Right lobe of liver (tissue), 6 donors: ENCODE data around the gene MRPS16. TPM values are rescaled to one million over a fixed set of nuclear protein-coding genes. Genes with fewer than 3 reads are reported as not detected.
"Not testable (repeated sequence)": the region's sequence is repeated elsewhere in the genome, so short reads cannot be mapped to it uniquely, and the experiment has no call there.

ENCODE experiments used
- ATAC-seq, 4 donors: fragments of 200-7000 bp; cut with Tn5 transposase; one replicate each; pipeline ENCODE4 v1.9.1; 2020; ENCODE audit warnings: mild to moderate bottlenecking in 4 of 4, moderate library complexity in 4 of 4
- DNase-seq, 3 donors: peaks; one replicate each; pipeline ENCODE4 v3.0.0-alpha.2; 2020
- H3K27ac ChIP-seq, 3 donors: fragments of 200-600 bp; one replicate each; pipeline ENCODE4 v1.8.0; 2022
- H3K27me3 ChIP-seq, 2 donors: fragments of 200-600 bp; one replicate each; pipeline ENCODE4 v1.8.0; 2022
- H3K36me3 ChIP-seq, 4 donors: fragments of 200-600 bp; sonication (generic) in 1 of 4; one replicate each; pipeline versions ENCODE4 v1.5.1 to v1.8.0; 2017 to 2022; ENCODE audit warnings: control low read depth in 1 of 4
- H3K4me1 ChIP-seq, 4 donors: fragments of 200-600 bp; sonication (generic) in 1 of 4; one replicate each; pipeline versions ENCODE4 v1.5.1 to v1.8.0; 2017 to 2022; ENCODE audit warnings: control low read depth in 1 of 4
- H3K4me3 ChIP-seq, 3 donors: fragments of 200-600 bp; one replicate each; pipeline ENCODE4 v1.8.0; 2022
- H3K9me3 ChIP-seq, 4 donors: fragments of 200-600 bp; sonication (generic) in 1 of 4; one replicate each; pipeline versions ENCODE4 v1.5.1 to v1.8.0; 2017 to 2022; ENCODE audit warnings: control low read depth in 1 of 4
- POLR2A ChIP-seq: fragments of 450-650 bp; IDR thresholded peaks from one replicate; pipeline ENCODE4 v1.6.1; 2017; ENCODE audit warnings: antibody characterized with exemption, mild to moderate bottlenecking
- WGBS: methylation state at CpG from one replicate; pipeline ENCODE4 v1.1.6; 2018; ENCODE audit warnings: low coverage, low lambda C conversion rate; ENCODE audit not compliant: insufficient coverage; ENCODE audit errors: missing lambda C conversion rate; 5-methylcytosine and 5-hydroxymethylcytosine counted together
- intact Hi-C, 2 donors: fragments of 100-400 bp; cut with DNase I; formaldehyde crosslinking; loops; one replicate each; pipeline versions ENCODE4 v1.11.2 to v1.14.1; 2022
- total RNA-seq, 6 experiments: library from RNA; depleted of rRNA in 2 of 6; stranded (reverse); fragments of >200 nt in 2 of 6; fragmentation: NEBNext Ultra II Directional in 3 of 6; extraction: Animal tissue kit (Norgen Biotek cat#: 25700) in 3 of 6; gene quantifications; one replicate each; pipeline versions ENCODE4 v1.1.0 to v1.2.4, GENCODE V29; 2016 to 2023
- TF ChIP-seq, protein P1 (sequence below), 4 donors: fragments of 200-600 bp in 3 of 4; fragments of 450-650 bp in 1 of 4; IDR thresholded peaks; one replicate each; pipeline versions ENCODE4 v1.5.1 to v1.8.0; 2016 to 2022; ENCODE audit warnings: antibody characterized with exemption in 4 of 4, mild to moderate bottlenecking in 2 of 4
- donor health status: DM: no; HTN: yes; CAD: no.
- donor health status: DM: no; HTN: no; CAD: no.
- donor health status: DM: no; HTN: no; CAD: no.
- donor health status: DM: no; HTN: yes; CAD: no.
- donor health status: DM: no; HTN: yes; CAD: no.

The MRPS16 gene
- total RNA-seq, 6 experiments from 2014 or later, result 40.5 to 58.4 (median 48.6) TPM

DNA sequence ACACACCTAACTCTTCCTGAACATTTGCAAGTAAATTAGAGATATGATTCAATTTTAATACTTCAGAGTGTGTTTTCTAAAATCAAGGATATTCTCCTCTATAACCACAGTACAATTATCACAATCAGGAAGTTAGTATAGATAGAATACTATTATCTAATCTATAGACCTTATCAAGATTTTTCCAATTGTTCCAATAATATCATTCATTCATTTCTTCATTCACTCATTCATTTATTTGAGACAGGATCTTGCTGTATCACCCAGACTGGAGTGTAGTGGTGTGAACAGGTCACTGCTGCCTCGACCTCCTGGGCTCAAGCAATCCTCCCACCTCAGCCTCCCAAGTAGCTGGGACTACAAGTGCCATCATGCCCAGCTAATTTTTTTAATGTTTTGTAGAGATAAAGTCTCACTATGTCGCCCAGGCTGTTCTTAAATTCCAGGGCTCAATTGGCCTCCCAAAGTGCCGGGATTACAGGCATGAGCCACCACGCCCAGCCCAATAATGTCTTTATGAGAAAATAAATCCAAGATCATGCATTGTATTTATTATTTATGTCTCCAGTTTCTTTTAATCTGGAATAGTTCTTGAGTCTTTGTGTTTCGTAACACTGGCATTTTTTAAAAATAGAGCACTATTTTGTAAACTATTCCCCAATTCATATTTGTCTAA is 10.6 kb upstream of the MRPS16 start:
- no peak overlapping the region for H3K27ac ChIP-seq
- TF ChIP-seq, protein P1, sequence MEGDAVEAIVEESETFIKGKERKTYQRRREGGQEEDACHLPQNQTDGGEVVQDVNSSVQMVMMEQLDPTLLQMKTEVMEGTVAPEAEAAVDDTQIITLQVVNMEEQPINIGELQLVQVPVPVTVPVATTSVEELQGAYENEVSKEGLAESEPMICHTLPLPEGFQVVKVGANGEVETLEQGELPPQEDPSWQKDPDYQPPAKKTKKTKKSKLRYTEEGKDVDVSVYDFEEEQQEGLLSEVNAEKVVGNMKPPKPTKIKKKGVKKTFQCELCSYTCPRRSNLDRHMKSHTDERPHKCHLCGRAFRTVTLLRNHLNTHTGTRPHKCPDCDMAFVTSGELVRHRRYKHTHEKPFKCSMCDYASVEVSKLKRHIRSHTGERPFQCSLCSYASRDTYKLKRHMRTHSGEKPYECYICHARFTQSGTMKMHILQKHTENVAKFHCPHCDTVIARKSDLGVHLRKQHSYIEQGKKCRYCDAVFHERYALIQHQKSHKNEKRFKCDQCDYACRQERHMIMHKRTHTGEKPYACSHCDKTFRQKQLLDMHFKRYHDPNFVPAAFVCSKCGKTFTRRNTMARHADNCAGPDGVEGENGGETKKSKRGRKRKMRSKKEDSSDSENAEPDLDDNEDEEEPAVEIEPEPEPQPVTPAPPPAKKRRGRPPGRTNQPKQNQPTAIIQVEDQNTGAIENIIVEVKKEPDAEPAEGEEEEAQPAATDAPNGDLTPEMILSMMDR (IDR thresholded peaks at IDR 0.05), result no peak
- TF ChIP-seq POLR2A, result no peak
- intact Hi-C loops, result no loop called here
- no peaks in the 10 kb centered on the region for H3K4me1 ChIP-seq
- H3K27me3 ChIP-seq, result no peaks in the 10 kb centered on the region
- 75% methylated on average over 5 of the region's 5 CpGs for WGBS
- ATAC-seq (no peak), DNase-seq (no peak)
- H3K36me3 ChIP-seq, result no peaks in the 10 kb centered on the region
- H3K4me3 ChIP-seq, result no peak overlapping the region
- H3K9me3 ChIP-seq, result no peaks in the 10 kb centered on the region

DNA sequence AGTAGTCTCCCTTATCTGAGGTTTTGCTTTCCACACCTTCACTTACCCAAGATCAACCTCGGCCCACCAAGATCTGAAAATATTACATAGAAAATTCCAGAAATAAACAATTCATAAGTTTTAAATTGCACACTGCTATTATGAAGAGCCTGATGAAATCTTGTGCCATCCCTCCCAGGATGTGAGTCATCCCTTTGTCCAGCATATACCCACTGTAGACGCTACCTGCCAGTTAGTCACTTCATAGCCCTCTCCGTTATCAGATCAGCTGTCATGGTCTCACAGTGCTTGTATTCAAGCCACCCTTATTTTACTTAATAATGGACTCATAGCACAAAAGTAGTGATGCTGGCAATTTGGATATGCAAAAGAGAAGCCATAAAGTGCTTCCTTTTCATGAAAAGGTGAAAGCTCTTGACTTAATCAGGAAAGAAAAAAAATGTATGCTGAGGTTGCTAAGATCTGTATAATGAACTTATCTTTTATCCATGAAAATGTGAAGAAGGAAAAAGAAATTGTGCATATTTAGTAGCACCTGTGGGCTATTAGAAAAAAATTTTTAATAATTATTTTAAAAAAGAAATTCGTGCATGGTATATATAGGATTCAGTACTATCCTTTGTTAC is 9.8 kb upstream of the MRPS16 start:
- no peaks in the 10 kb centered on the region for H3K4me1 ChIP-seq
- H3K27me3 ChIP-seq, result no peaks in the 10 kb centered on the region
- no peaks in the 10 kb centered on the region for H3K36me3 ChIP-seq
- ATAC-seq (no peak), DNase-seq (no peak)
- H3K4me3 ChIP-seq, result no peak overlapping the region
- 73% methylated on average over 4 of the region's 4 CpGs for WGBS
- TF ChIP-seq, protein P1 (IDR thresholded peaks at IDR 0.05), result no peak
- no peak for TF ChIP-seq POLR2A
- intact Hi-C loops, result no loop called here
- H3K9me3 ChIP-seq, result no peaks in the 10 kb centered on the region
- no peak overlapping the region for H3K27ac ChIP-seq

DNA sequence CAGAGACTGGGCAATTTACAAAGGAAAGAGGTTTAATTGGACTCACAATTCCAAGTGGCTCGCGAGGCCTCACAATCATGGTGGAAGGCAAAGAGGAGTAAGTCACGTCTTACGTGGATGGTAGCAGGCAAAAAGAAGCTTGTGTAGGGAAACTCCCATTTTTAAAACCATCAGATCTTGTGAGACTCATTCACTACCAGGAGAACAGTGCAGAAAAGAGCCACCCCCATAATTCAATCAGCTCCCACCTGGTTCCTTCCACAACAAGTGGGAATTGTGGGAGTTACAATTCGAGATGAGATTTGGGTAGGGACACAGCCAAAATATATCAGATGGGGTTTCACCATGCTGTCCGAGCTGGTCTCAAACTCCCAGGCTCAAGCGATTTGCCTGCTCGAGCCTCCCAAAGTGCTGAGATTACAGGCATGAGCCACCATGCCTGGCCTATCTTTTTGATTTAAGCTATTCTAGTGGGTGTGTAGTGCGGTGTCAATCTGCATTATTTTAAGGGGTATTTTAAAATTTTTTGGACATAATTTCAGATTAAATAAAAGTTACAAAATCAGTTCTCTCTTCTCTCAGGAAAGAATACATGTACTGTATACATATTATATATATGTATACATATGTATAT is 9.0 kb upstream of the MRPS16 start:
- WGBS, result 91% methylated on average over 9 of the region's 9 CpGs
- TF ChIP-seq, protein P1 (IDR thresholded peaks at IDR 0.05), result no peak
- no peak for TF ChIP-seq POLR2A
- ATAC-seq, result no peak
- Histone ChIP-seq H3K27ac (no peak overlapping the region), H3K27me3 (no peaks in the 10 kb centered on the region), H3K9me3 (no peaks in the 10 kb centered on the region), H3K4me1 (no peaks in the 10 kb centered on the region), H3K36me3 (no peaks in the 10 kb centered on the region), H3K4me3 (no peak overlapping the region)
- DNase-seq, result no peak
- intact Hi-C loops, result no loop called here

DNA sequence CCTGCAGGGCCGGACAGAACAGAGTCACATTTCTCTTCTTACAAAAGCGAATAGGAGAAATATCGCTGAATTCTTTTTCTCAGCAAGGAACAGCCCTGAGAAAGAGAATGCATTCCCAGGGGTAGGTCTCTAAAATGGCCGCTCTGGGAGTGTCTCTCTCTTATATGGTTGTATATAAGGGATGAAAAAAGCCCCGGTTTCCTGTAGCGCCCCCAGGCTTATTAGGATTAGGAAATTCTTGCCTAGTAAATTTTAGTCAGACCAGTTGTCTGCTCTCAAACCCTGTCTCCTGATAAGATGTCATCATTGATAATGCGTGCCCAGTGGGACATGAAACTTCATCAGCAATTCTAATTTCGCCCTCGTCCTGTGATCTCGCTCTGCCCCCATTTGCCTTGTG is 6.2 kb upstream of the MRPS16 start:
- 97% methylated on average over 10 of the region's 10 CpGs for WGBS
- not testable (repeated sequence) for ATAC-seq

DNA sequence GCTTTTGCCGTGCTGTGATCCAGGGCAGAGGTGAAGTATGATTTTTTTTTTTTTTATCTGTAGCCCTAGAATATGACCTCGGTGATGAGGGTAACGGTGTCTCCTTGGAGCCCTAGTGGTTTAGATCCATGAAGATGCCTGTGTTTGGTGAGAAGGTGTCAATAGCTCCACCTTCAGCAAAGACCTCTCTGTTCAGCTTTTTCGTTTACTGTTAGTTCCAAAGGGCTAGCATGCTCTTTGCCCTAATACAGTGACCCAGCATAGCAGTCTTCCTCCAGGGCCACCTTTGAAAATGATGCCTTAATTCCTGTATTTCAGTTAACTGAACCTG is 746 bp upstream of the MRPS16 start:
- Histone ChIP-seq H3K4me1 (peaks cover 0 to 21% (median 8%) of the 10 kb centered on the region in 4 donors), H3K36me3 (peaks cover 0 to 4% (median 0%) of the 10 kb centered on the region in 4 donors), H3K9me3 (no peaks in the 10 kb centered on the region), H3K27ac (peak overlapping the region in 2 of 3 donors; percentile 61 to 83), H3K4me3 (peak overlapping the region; percentile 87 to 94 (median 90)), H3K27me3 (no peaks in the 10 kb centered on the region)
- intact Hi-C loops, result no loop called here
- ATAC-seq (peak in 3 of 4 donors; percentile 4 to 30 (median 6)), DNase-seq (no peak)
- 0% methylated on average over 4 of the region's 4 CpGs for WGBS
- no peak for TF ChIP-seq POLR2A
- TF ChIP-seq, protein P1 (IDR thresholded peaks at IDR 0.05), result no peak

More for the DNA sequence above, 6.2 kb upstream of the MRPS16 start:
- H3K4me1 ChIP-seq, H3K9me3 ChIP-seq, H3K27me3 ChIP-seq, H3K4me3 ChIP-seq, H3K36me3 ChIP-seq, DNase-seq, H3K27ac ChIP-seq, intact Hi-C loops: not testable (repeated sequence)
